ENCODE results near the gene FAM131A.
A peak's percentile ranks its signal among the peaks of the same experiment; 100 is the strongest.

Gene FAM131A

DNA sequence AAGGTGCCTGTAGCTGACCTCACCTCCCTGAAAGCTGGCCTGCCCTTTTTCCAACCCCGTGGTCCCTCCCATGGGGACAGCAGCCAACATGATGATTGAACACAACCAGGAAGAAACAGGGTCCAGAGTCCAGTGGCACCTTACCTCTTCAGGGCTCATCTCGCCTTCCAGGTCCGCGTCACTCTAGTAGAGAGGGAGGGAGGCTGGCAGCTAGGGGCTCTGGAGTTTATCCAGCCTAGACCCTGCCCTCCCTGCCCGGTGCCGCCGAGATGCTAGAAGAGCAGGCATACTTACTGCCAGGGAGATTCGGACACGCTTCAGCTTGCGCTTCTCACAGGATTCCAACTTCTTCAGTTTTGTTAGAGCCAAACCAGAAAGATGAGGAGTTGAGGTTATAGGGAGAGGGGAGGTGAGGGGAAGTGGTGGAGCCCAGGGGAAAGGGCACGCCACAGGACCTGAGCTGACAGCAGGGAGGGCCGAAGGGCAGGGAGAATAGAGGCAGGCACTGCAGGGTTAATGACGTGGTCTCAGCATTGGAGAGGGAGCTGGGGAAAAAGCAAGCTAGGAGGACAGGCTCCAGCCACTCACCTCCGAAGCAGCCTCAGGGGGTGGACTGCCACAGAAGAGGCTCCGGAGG lies 14.9 kb downstream of the FAM131A start:
- ChIA-PET CTCF (interaction anchor here (0.9 to 2.9 kb wide), 3 partner anchors 19 to 188 kb away, joined by 3 to 15 read pairs (median 3); no protein-coding TSS in a partner anchor), POLR2A (no interaction called here)

DNA sequence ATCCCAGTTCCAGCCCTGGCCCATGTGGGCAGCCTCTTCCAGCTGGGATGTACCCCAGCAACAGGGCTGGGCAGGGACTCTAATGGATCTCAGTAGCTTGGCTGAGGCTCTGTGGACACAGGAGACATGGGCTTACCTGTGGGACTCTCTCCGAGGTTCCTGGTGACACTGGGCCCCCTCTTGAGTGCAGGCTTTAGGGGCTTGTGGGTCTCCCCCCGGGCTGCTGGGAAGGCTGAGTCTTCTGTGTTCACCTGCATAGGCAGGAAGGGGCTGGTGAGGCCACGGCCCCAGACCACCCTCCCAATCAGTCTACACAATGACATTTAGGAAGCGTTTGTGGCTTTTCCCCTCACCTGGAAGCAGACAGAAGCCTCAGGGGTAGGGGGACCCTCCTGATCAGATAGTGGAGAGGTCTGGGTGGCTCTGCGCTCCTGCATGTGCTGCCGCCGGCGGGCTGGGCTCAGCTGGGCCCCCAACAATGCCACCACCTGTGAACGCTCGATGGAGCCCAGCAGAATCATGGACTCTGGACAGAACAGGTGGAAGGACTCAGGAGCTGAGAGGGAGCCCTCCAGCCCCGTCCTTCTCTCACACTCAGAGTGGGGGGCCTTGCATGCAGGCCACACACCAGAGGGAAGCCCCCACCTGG lies 15.6 kb downstream of the FAM131A start:
- no peak for TF ChIP-seq ZNF621 (tag by site-specific recombination; IDR thresholded peaks at IDR 0.05)
- TF ChIP-seq ZNF426 (tag by site-specific recombination; IDR thresholded peaks at IDR 0.05) = no peak
- TF ChIP-seq ZNF510 (tag by site-specific recombination; IDR thresholded peaks at IDR 0.05; ENCODE audit: insufficient replicate concordance) = no peak
- TF ChIP-seq GLIS2 (tag by site-specific recombination; IDR thresholded peaks at IDR 0.05) = no peak
- no peak for TF ChIP-seq ZNF596 (tag by site-specific recombination; IDR thresholded peaks at IDR 0.05)
- TF ChIP-seq ZFP3 (tag by site-specific recombination; IDR thresholded peaks at IDR 0.05; ENCODE audit: low read depth) = no peak
- TF ChIP-seq ZNF561 (tag by site-specific recombination; IDR thresholded peaks at IDR 0.05; ENCODE audit: borderline replicate concordance) = no peak
- TF ChIP-seq, protein P1, sequence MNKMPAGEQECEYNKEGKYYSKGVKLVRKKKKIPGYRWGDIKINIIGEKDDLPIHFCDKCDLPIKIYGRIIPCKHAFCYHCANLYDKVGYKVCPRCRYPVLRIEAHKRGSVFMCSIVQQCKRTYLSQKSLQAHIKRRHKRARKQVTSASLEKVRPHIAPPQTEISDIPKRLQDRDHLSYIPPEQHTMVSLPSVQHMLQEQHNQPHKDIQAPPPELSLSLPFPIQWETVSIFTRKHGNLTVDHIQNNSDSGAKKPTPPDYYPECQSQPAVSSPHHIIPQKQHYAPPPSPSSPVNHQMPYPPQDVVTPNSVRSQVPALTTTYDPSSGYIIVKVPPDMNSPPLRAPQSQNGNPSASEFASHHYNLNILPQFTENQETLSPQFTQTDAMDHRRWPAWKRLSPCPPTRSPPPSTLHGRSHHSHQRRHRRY (tag by site-specific recombination; IDR thresholded peaks at IDR 0.05) = no peak
- no peak for TF ChIP-seq ZNF266 (tag by site-specific recombination; IDR thresholded peaks at IDR 0.05; ENCODE audit: low read depth)
- Histone ChIP-seq H3K4me1 (ENCODE audit: control insufficient read depth, insufficient read depth, low read length) (no peaks in the 10 kb centered on the region), H3K9me3 (ENCODE audit: control insufficient read depth, insufficient read depth, low read depth, low read length) (no peaks in the 10 kb centered on the region), H3K4me3 (ENCODE audit: low read depth, low read length) (no peak overlapping the region), H3K36me3 (ENCODE audit: control insufficient read depth in 2 of 2, insufficient read depth in 1 of 2, low read length in 2 of 2) (peaks cover 0 to 69% of the 10 kb centered on the region in 2 experiments; a peak in 1 of 3 replicates), H3K27ac (ENCODE audit: extremely low read depth, low read depth, low read length) (no peak overlapping the region)
- POLR2A ChIA-PET = interaction anchor here (0.8 kb wide), 1 partner anchor 16 kb away, joined by 3 read pairs; the partner anchor contains the start of gene FAM131A
- CTCF ChIA-PET = interaction anchor here (0.9 to 2.9 kb wide), 6 partner anchors 16 to 188 kb away, joined by 3 to 15 read pairs (median 8); partner anchors contain the start of gene FAM131A

More for the DNA sequence above, 14.9 kb downstream of the FAM131A start:
- Histone ChIP-seq H3K36me3 (ENCODE audit: control insufficient read depth in 2 of 2, insufficient read depth in 1 of 2, low read length in 2 of 2) (peaks cover 0 to 65% of the 10 kb centered on the region in 2 experiments; a peak in 1 of 3 replicates), H3K4me3 (ENCODE audit: low read depth, low read length) (no peak overlapping the region), H3K4me1 (ENCODE audit: control insufficient read depth, insufficient read depth, low read length) (no peaks in the 10 kb centered on the region), H3K9me3 (ENCODE audit: control insufficient read depth, insufficient read depth, low read depth, low read length) (no peaks in the 10 kb centered on the region), H3K27ac (ENCODE audit: extremely low read depth, low read depth, low read length) (no peak overlapping the region)
- TF ChIP-seq ZNF221 (tag by site-specific recombination; IDR thresholded peaks at IDR 0.05; ENCODE audit: borderline replicate concordance) = no peak
- TF ChIP-seq, protein P2, sequence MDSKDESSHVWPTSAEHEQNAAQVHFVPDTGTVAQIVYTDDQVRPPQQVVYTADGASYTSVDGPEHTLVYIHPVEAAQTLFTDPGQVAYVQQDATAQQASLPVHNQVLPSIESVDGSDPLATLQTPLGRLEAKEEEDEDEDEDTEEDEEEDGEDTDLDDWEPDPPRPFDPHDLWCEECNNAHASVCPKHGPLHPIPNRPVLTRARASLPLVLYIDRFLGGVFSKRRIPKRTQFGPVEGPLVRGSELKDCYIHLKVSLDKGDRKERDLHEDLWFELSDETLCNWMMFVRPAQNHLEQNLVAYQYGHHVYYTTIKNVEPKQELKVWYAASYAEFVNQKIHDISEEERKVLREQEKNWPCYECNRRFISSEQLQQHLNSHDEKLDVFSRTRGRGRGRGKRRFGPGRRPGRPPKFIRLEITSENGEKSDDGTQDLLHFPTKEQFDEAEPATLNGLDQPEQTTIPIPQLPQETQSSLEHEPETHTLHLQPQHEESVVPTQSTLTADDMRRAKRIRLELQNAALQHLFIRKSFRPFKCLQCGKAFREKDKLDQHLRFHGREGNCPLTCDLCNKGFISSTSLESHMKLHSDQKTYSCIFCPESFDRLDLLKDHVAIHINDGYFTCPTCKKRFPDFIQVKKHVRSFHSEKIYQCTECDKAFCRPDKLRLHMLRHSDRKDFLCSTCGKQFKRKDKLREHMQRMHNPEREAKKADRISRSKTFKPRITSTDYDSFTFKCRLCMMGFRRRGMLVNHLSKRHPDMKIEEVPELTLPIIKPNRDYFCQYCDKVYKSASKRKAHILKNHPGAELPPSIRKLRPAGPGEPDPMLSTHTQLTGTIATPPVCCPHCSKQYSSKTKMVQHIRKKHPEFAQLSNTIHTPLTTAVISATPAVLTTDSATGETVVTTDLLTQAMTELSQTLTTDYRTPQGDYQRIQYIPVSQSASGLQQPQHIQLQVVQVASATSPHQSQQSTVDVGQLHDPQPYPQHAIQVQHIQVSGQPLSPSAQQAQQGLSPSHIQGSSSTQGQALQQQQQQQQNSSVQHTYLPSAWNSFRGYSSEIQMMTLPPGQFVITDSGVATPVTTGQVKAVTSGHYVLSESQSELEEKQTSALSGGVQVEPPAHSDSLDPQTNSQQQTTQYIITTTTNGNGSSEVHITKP (tag by site-specific recombination; IDR thresholded peaks at IDR 0.05) = 0 out of 2 replicates have a peak, but pooled peaks have one; percentile 35

DNA sequence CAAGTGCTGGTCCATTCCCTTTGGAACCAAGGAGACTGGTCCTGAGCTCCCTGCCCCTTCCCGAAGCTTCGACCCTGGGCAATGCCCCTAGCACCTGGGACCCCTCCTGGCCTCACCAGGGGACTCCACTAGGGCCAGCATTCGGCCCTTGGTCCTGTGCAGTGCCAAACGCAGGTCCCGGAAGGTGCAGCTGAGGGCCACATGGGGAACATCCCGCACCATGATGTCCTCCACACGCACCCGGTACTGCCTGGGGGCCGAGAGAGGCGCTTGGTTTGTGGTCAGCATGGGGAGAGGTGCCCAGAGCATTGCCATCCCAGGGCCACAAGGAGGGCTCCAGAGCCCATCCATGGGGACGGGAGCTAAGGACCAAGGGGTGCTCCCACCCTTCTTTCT lies 16.1 kb downstream of the FAM131A start:
- H3K27ac ChIP-seq (ENCODE audit: extremely low read depth, low read depth, low read length) = no peak overlapping the region
- H3K4me3 ChIP-seq (ENCODE audit: low read depth, low read length) = no peak overlapping the region
- no peaks in the 10 kb centered on the region for H3K9me3 ChIP-seq (ENCODE audit: control insufficient read depth, insufficient read depth, low read depth, low read length)
- POLR2A ChIA-PET = interaction anchor here (0.5 to 0.8 kb wide), 3 partner anchors 9 to 202 kb away, joined by 3 read pairs; partner anchors contain the start of gene FAM131A
- H3K4me1 ChIP-seq (ENCODE audit: control insufficient read depth, insufficient read depth, low read length) = no peaks in the 10 kb centered on the region
- TF ChIP-seq ZNF658 (tag by site-specific recombination; IDR thresholded peaks at IDR 0.05) (no peak), ZNF701 (tag by site-specific recombination; IDR thresholded peaks at IDR 0.05) (no peak), ZNF169 (tag by site-specific recombination; IDR thresholded peaks at IDR 0.05) (no peak), ZNF302 (tag by site-specific recombination; IDR thresholded peaks at IDR 0.05; ENCODE audit: low read depth) (no peak), ZNF133 (tag by site-specific recombination; IDR thresholded peaks at IDR 0.05) (no peak)
- TF ChIP-seq, protein P3, sequence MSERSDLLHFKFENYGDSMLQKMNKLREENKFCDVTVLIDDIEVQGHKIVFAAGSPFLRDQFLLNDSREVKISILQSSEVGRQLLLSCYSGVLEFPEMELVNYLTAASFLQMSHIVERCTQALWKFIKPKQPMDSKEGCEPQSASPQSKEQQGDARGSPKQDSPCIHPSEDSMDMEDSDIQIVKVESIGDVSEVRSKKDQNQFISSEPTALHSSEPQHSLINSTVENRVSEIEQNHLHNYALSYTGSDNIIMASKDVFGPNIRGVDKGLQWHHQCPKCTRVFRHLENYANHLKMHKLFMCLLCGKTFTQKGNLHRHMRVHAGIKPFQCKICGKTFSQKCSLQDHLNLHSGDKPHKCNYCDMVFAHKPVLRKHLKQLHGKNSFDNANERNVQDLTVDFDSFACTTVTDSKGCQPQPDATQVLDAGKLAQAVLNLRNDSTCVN (tag by site-specific recombination; optimal IDR thresholded peaks at IDR 0.05) = no peak
- TF ChIP-seq, protein P4, sequence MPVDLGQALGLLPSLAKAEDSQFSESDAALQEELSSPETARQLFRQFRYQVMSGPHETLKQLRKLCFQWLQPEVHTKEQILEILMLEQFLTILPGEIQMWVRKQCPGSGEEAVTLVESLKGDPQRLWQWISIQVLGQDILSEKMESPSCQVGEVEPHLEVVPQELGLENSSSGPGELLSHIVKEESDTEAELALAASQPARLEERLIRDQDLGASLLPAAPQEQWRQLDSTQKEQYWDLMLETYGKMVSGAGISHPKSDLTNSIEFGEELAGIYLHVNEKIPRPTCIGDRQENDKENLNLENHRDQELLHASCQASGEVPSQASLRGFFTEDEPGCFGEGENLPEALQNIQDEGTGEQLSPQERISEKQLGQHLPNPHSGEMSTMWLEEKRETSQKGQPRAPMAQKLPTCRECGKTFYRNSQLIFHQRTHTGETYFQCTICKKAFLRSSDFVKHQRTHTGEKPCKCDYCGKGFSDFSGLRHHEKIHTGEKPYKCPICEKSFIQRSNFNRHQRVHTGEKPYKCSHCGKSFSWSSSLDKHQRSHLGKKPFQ (tag by site-specific recombination; IDR thresholded peaks at IDR 0.05) = no peak
- CTCF ChIA-PET = interaction anchor here (0.5 to 2.9 kb wide), 8 partner anchors 16 to 402 kb away, joined by 3 to 15 read pairs (median 6); partner anchors contain the start of gene FAM131A
- peaks cover 0 to 74% of the 10 kb centered on the region in 2 experiments; a peak in 1 of 3 replicates for H3K36me3 ChIP-seq (ENCODE audit: control insufficient read depth in 2 of 2, insufficient read depth in 1 of 2, low read length in 2 of 2)
